Measurements from ENCODE around the gene GABBR2. TPM values are rescaled to one million over a fixed set of nuclear protein-coding genes. Genes with fewer than 3 reads are reported as not detected.

GABBR2 gene
- total RNA-seq (2014; rRNA removed; shearing (Covaris generic)): 0.37 and 0.91 TPM in 2 replicates

GRCh38 chr9:98708933-98709911 is at the start of gene GABBR2:
GABBR2 (minus strand) TSS chr9:98708935; CDS start chr9:98708737, 198 bp downstream.
- no peak for DNase-seq (ENCODE audit: low spot score)

- DNase-seq (ENCODE audit: low spot score): no peak
Observed at GRCh38 chr9:98755006-98755618, 46.4 kb upstream of the GABBR2 start.

GRCh38 chr9:98751210-98751609 is 42.5 kb upstream of the GABBR2 start:
- no peak for DNase-seq (ENCODE audit: low spot score)

GRCh38 chr9:98750364-98751060 is 41.8 kb upstream of the GABBR2 start:
- no peak for DNase-seq (ENCODE audit: low spot score)

- no peak for DNase-seq (ENCODE audit: low spot score)
Observed at GRCh38 chr9:98747476-98747875, 38.7 kb upstream of the GABBR2 start.

GRCh38 chr9:98745470-98745869 is 36.7 kb upstream of the GABBR2 start:
- DNase-seq (ENCODE audit: low spot score): no peak

- DNase-seq (ENCODE audit: low spot score): no peak
Observed at GRCh38 chr9:98743818-98744611, 35.3 kb upstream of the GABBR2 start.

- no peak for DNase-seq (ENCODE audit: low spot score)
Observed at GRCh38 chr9:98743329-98743728, 34.6 kb upstream of the GABBR2 start.

GRCh38 chr9:98742325-98743280 is 33.9 kb upstream of the GABBR2 start:
- no peak for DNase-seq (ENCODE audit: low spot score)

GRCh38 chr9:98740226-98740881 is 31.6 kb upstream of the GABBR2 start:
- DNase-seq (ENCODE audit: low spot score): no peak

GRCh38 chr9:98738741-98739140 is 30.0 kb upstream of the GABBR2 start:
- no peak for DNase-seq (ENCODE audit: low spot score)

- DNase-seq (ENCODE audit: low spot score): no peak
Observed at GRCh38 chr9:98736226-98736625, 27.5 kb upstream of the GABBR2 start.

- DNase-seq (ENCODE audit: low spot score): no peak
Observed at GRCh38 chr9:98732801-98733200, 24.1 kb upstream of the GABBR2 start.

GRCh38 chr9:98732091-98732490 is 23.4 kb upstream of the GABBR2 start:
- no peak for DNase-seq (ENCODE audit: low spot score)

GRCh38 chr9:98730871-98731270 is 22.1 kb upstream of the GABBR2 start:
- no peak for DNase-seq (ENCODE audit: low spot score)

- no peak for DNase-seq (ENCODE audit: low spot score)
Observed at GRCh38 chr9:98728500-98728899, 19.8 kb upstream of the GABBR2 start.

- no peak for DNase-seq (ENCODE audit: low spot score)
Observed at GRCh38 chr9:98727428-98727827, 18.7 kb upstream of the GABBR2 start.

- peak; percentile 21 for DNase-seq (ENCODE audit: low spot score)
Observed at GRCh38 chr9:98726735-98727134, 18.0 kb upstream of the GABBR2 start.

- no peak for DNase-seq (ENCODE audit: low spot score)
Observed at GRCh38 chr9:98724810-98725530, 16.2 kb upstream of the GABBR2 start.

All from H4 (cell line).